GM12874 (cell line): Measurements from ENCODE around the gene ADORA3.

ENCODE experiments used
- TF ChIP-seq, protein P1 (sequence below): IDR thresholded peaks from 2 replicates; pipeline ENCODE4 v1.5.1; 2011; ENCODE audit warnings: low read depth, mild to moderate bottlenecking, control low read depth, low read length, moderate library complexity; ENCODE audit not compliant: insufficient read depth

Gene ADORA3

DNA sequence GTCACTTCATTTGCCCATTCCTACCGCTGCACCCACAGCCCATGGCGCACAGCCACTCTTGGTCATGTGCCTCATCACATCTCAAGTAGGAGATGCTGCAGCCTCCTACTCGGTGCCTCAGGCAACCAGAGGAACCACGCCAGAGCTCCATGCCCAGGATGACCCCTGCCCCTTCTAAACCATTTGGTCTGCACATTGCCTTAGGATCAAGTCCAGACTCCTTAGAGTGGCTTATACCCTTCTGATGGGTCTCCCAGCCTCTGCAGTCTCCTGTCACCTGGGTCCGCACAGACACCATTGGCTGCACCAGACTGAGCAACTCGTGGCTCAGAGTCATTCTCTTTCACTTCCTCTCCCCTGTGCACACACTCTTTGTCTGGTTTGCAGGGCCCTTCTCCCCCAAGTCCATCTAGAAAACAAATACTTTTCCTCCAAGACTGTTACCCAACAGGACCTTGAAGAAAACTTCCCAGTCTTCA is 2.2 kb upstream of the ADORA3 start:
- TF ChIP-seq, protein P1, sequence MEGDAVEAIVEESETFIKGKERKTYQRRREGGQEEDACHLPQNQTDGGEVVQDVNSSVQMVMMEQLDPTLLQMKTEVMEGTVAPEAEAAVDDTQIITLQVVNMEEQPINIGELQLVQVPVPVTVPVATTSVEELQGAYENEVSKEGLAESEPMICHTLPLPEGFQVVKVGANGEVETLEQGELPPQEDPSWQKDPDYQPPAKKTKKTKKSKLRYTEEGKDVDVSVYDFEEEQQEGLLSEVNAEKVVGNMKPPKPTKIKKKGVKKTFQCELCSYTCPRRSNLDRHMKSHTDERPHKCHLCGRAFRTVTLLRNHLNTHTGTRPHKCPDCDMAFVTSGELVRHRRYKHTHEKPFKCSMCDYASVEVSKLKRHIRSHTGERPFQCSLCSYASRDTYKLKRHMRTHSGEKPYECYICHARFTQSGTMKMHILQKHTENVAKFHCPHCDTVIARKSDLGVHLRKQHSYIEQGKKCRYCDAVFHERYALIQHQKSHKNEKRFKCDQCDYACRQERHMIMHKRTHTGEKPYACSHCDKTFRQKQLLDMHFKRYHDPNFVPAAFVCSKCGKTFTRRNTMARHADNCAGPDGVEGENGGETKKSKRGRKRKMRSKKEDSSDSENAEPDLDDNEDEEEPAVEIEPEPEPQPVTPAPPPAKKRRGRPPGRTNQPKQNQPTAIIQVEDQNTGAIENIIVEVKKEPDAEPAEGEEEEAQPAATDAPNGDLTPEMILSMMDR: no peak

DNA sequence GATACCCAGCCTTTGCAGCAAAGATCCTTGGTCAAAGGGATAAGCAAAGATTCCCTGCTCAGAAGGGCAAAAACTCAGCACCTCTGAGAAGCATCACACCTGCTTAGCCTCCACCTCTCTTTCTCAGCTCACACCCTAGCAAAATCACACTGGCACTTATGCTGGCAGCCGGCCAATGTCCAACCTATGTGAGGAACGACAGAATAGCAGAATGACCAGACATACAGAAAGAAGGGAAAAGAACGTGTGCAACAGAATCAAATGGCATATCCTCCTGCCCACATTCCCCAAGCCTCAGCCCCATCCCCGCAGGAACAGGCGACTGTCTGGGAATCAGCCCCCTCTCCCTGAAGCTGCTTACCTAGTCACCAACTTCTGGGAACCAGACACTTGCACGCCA is 664 bp upstream of the ADORA3 start:
- TF ChIP-seq, protein P1: no peak

- TF ChIP-seq, protein P1: no peak
Observed at GRCh38 chr1:111501645-111502044, 1.8 kb downstream of the ADORA3 start.

DNA sequence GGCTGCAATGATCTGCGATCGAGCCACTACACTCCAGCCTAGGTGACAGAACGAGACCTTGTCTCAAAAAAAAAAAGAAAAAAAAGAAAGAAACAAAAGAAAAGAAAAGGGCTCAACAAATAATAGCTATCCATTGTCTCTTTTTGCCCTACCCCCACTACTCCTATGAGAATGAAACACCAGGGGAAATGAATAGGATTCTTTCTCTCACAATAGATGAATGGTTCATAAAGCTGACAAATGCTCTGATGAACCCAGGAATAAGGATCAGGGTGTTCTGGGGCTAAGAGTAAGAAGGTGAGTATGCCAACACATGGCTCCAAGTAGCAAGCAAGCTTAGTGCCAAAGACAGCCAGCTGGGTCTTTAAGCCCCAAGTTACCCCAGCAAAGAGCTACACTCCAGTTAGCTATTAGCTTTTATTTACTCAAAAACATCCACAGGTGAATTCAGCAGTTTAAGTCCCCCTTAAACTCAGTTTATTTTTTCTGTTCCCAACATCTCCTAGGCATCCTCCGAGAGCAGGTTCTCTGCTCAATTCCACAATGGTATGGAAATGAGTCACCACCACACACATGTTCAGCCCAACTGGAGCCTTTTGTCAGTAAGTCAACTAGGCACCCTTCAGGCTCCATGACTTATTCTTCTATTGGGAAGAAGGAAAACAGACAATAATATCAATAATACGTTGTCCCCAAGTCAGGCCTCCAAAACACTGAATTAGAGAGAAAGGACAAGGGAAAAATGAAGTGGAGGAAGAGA is 4.2 kb downstream of the ADORA3 start:
- TF ChIP-seq, protein P1: no peak

DNA sequence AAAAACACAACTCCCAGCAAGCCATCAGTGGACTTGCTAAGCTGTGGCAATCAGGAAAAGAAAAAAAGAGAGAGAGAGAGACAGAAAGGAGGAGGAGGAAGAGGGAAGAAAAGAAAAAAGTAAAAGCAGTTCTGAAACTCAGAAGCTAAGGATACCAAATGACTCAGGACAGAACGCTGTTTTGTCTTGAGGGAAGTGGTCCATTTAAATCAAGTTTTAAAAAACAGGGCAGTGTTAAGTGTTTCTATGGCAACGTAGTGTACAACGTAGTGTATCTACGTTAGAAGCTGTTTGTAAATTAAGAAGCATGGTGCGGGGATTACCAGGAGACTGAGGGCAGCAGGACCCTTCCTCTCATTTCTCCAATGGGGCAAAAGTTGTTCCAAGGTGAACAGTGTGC is 5.8 kb downstream of the ADORA3 start:
- TF ChIP-seq, protein P1: no peak

DNA sequence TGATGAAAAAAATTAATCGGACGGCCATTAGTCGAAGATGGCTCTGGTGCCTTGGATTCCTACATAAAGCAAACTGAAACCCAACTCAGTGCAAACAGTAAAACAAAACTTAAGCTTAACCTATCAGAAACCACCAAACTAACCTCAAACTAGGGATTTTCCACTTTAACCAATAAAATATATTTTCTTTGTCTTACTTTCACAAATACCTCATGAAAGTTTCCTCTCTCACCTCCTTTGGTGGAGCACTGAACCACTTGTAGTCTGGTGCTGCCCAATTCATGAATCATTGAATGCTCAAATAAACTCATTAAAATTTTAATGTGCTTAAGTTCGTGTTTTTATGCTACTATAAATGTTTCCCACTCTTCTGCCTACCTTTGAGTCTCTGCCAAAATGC is 7.0 kb downstream of the ADORA3 start:
- TF ChIP-seq, protein P1: no peak

DNA sequence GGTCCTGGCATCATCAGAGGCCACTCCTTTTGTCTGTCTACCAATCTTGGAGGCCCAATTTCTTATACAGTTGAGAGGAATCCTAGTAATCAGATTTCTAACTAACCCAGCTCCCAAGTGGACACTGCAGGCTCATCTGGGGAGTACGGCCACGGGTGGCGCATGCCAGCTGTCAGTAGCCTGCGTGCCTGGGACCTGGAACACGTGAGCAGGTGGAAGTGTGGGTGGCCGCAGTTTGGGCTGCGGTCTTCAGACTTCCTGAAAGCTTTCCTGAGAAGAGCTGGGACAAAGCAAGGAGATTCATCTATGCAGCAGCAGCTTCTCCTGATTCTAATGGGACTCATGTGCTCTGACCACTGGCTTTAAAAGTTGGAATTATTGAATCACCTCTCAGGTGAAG is 12.4 kb downstream of the ADORA3 start:
- TF ChIP-seq, protein P1: no peak

DNA sequence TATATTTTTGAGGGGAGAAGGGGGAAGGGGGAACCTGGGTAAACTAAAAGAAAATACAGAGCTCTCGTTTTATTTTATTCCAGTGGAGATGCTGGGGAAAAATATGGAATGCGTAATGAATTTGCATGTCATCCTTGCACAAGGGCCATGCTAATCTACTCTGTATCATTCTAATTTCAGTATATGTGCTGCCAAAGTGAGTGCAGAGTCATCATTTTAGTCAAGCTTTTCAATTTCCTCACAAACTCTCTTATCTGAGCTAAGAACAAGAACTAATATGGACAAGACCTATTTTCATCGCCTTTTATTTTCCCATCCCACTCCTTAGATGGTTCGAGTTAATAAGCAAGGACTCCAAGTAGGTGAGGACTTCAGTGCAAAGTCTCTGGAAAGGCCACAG is 13.2 kb downstream of the ADORA3 start:
- TF ChIP-seq, protein P1: no peak
